VCaP (cell line): ENCODE results near the gene CTNNB1.

Source experiments
- H3K27ac ChIP-seq: fragments of 450-650 bp; 2 replicates; pipeline ENCODE4 v1.5.1; 2017
- TF ChIP-seq, protein P1 (sequence below): fragments of 450-650 bp; conservative IDR thresholded peaks from 2 replicates; pipeline ENCODE4 v1.5.1; 2017; ENCODE audit warnings: mild to moderate bottlenecking, moderate library complexity

Gene CTNNB1

DNA sequence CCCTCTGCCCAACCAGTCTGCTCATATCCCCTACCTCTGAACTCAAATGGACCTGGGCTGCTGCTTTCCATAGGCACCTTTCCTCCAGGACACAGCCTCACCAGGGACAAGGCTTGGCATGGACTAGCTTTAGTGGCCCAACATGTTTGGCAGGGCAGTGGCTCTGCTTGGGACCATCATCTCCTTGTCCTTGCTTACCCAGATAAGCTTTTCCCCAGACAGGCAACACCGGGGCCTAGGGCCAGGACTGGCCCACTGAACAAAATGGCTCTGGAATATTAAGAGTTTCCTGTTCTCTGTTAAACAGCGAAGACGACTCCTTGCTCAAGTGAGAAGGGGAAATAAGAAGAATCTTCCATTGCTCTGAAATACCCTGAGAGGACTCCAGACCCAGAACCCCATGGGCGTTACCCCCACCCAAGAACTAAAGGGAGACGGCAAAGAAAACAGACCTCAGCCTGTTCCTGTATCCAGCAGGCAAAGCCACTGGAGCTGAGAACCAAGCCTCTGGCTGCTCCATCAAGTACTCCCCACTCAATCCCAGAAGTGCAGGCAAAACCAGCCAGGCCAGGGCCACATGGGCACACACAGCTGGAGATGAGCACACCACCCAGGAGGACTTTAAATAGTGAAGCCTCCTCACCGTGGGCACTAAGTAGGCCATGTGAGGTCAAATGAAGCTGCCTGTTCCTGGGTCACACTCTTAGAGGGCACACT is 45.5 kb downstream of the CTNNB1 start:
- H3K27ac ChIP-seq, result no peak overlapping the region
- TF ChIP-seq, protein P1, sequence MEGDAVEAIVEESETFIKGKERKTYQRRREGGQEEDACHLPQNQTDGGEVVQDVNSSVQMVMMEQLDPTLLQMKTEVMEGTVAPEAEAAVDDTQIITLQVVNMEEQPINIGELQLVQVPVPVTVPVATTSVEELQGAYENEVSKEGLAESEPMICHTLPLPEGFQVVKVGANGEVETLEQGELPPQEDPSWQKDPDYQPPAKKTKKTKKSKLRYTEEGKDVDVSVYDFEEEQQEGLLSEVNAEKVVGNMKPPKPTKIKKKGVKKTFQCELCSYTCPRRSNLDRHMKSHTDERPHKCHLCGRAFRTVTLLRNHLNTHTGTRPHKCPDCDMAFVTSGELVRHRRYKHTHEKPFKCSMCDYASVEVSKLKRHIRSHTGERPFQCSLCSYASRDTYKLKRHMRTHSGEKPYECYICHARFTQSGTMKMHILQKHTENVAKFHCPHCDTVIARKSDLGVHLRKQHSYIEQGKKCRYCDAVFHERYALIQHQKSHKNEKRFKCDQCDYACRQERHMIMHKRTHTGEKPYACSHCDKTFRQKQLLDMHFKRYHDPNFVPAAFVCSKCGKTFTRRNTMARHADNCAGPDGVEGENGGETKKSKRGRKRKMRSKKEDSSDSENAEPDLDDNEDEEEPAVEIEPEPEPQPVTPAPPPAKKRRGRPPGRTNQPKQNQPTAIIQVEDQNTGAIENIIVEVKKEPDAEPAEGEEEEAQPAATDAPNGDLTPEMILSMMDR, result no peak

GRCh38 chr3:41247055-41248004 is 48.0 kb downstream of the CTNNB1 start:
- no peak overlapping the region for H3K27ac ChIP-seq
- TF ChIP-seq, protein P1, result no peak

DNA sequence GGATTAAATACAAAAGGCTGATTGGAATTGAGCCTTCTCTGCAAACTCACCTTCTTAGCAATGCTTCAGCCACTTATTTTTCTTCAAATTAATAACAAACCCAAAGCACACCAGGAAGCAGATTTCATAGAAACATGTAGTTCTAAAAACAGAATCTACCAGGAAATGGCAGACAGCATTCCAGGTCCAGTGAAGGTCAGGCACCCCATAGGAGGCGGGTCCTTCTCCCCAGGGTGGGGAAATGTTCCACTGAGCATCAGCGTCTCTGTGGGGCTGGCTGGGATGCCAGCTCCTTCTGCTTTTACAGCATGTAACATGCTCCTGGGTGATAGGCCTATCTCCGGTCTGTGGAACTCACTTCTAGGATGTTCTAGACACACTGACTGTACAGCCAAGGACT is 49.2 kb downstream of the CTNNB1 start:
- TF ChIP-seq, protein P1, result no peak
- no peak overlapping the region for H3K27ac ChIP-seq

DNA sequence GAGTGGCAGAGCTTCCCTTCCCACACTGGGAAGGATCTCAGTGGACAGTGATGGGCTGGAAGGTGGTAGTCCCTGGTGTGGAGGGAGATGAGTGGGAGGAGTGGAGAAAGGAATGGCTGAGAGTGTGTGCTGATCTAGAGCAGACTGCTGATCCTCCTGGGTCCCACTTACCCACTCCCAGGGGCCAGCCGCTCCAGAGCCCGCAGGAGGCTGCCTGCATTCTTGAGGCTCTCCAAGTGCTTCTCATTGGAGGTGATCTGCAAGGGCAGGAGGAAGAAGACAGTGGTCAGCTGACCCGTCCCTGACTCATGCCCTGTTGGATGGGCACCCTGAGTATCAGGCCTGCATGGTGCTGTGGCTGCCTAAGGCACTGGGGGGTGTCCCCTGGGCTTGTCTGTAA is 50.0 kb downstream of the CTNNB1 start:
- TF ChIP-seq, protein P1, result no peak
- no peak overlapping the region for H3K27ac ChIP-seq

DNA sequence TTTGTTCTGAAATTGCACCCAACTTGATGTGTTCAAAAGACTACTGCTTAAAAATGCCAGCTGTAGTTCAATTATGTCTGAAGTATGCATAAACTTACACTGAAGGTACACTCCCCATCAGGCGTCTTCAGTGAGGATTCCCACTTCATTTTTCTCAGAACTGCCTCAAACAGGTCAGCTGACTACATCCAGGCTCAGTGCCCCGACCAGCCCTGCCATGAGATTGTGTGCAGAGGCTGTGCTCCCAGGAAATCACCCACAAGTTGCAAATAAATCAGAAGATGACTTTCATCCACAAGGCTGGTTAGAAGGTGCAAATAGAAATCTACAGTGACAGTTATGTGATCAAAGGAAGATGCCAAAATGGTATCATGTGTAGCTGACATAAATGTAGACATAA is 51.5 kb downstream of the CTNNB1 start:
- peak overlapping the region; percentile 32 for H3K27ac ChIP-seq
- TF ChIP-seq, protein P1, result no peak

- TF ChIP-seq, protein P1, result no peak
- peak overlapping the region; percentile 32 for H3K27ac ChIP-seq
Measured at GRCh38 chr3:41251593-41251992, 52.3 kb downstream of the CTNNB1 start.

DNA sequence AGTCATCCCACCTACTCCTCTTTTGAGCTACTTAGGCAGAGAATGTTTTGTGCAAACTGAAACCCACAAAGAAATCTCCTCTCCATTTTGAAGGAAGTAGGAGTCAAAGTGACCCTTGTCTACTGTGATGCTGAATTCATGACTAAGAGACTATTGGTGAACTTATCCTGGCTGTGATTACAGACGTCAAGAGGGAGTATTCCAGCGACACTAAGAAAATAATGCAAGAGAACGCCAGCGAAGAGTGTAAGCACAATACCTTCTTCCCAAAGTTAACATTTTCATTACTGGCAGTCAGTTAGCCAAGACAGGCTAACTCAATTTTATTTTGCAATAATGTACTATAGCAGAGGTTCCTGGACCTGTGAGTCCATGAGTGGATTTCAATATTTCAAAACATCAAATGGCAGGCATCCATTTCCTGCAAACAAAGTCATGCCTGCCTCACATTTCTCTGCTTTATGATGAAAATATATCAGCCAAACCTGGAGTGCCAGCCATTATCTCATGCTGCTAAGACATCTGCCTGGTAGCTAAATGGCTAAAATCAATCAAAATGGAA is 59.0 kb downstream of the CTNNB1 start:
- no peak overlapping the region for H3K27ac ChIP-seq
- TF ChIP-seq, protein P1, result no peak
